ENCODE data around the gene MAB21L4.

GRCh38 chr2:240855670-240856069 lies 40.3 kb downstream of the MAB21L4 start:
- TF ChIP-seq, protein P1, sequence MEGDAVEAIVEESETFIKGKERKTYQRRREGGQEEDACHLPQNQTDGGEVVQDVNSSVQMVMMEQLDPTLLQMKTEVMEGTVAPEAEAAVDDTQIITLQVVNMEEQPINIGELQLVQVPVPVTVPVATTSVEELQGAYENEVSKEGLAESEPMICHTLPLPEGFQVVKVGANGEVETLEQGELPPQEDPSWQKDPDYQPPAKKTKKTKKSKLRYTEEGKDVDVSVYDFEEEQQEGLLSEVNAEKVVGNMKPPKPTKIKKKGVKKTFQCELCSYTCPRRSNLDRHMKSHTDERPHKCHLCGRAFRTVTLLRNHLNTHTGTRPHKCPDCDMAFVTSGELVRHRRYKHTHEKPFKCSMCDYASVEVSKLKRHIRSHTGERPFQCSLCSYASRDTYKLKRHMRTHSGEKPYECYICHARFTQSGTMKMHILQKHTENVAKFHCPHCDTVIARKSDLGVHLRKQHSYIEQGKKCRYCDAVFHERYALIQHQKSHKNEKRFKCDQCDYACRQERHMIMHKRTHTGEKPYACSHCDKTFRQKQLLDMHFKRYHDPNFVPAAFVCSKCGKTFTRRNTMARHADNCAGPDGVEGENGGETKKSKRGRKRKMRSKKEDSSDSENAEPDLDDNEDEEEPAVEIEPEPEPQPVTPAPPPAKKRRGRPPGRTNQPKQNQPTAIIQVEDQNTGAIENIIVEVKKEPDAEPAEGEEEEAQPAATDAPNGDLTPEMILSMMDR (IDR thresholded peaks at IDR 0.05 in 8 of 11, conservative IDR thresholded peaks at IDR 0.05 in 3 of 11) = no peak
- no peak for TF ChIP-seq POLR2A (IDR thresholded peaks at IDR 0.05)
- no peak for TF ChIP-seq POLR2AphosphoS5 (IDR thresholded peaks at IDR 0.05)
